Ovary (tissue), 9 donors: ENCODE measurements around the gene ADIRF. TPM values are rescaled to one million over a fixed set of nuclear protein-coding genes. Genes with fewer than 3 reads are reported as not detected.

Experiments used
- DNase-seq, 5 donors: peaks; one replicate each; pipeline ENCODE4 v3.0.0-alpha.2; 2019 to 2020
- H3K27ac ChIP-seq, 2 donors: fragments of 200-600 bp; one replicate each; pipeline versions ENCODE4 v1.5.1 to v1.8.0; 2019 to 2022
- H3K27me3 ChIP-seq: fragments of 200-600 bp; one replicate; pipeline ENCODE4 v1.8.0; 2022
- H3K36me3 ChIP-seq: fragments of 200-600 bp; sonication (generic); one replicate; pipeline ENCODE4 v1.5.1; 2019
- H3K4me1 ChIP-seq: one replicate; pipeline ENCODE4 v1.8.1; 2013; ENCODE audit warnings: mild to moderate bottlenecking, moderate library complexity; ENCODE audit not compliant: insufficient read depth
- H3K4me3 ChIP-seq: fragments of 200-600 bp; sonication (generic); one replicate; pipeline ENCODE4 v1.5.1; 2017
- H3K9me3 ChIP-seq, 2 donors: fragments of 200-600 bp in 1 of 2; sonication (generic) in 1 of 2; one replicate each; pipeline versions ENCODE4 v1.5.1 to v1.8.1; 2013 to 2019; ENCODE audit warnings: mild to moderate bottlenecking in 1 of 2, moderate library complexity in 1 of 2
- CTCF ChIP-seq, 3 donors: fragments of 450-650 bp in 2 of 3; fragments of 200-600 bp in 1 of 3; IDR thresholded peaks; one replicate each; pipeline versions ENCODE4 v1.5.1 to v1.8.0; 2016 to 2022; ENCODE audit warnings: antibody characterized with exemption in 3 of 3, mild to moderate bottlenecking in 1 of 3
- EP300 ChIP-seq: sonication (generic); formaldehyde crosslinking; IDR thresholded peaks from one replicate; pipeline ENCODE4 v1.6.1; 2017; ENCODE audit warnings: antibody characterized with exemption
- POLR2A ChIP-seq: fragments of 450-650 bp; IDR thresholded peaks from one replicate; pipeline ENCODE4 v1.6.1; 2017; ENCODE audit warnings: antibody characterized with exemption, mild to moderate bottlenecking, moderate library complexity
- WGBS, 3 donors: extraction: QIAGEN DNeasy Blood & Tissue Kit in 1 of 3; methylation state at CpG; one replicate each; pipeline versions ENCODE4 v1.1.5 to v1.1.7; 2013 to 2017; 5-methylcytosine and 5-hydroxymethylcytosine counted together
- intact Hi-C, 4 donors: fragments of 100-400 bp; cut with DNase I; formaldehyde crosslinking; loops; one replicate each; pipeline versions ENCODE4 v1.11.0 to v1.15.1; 2022 to 2023
- polyA plus RNA-seq, 2 donors: library from polyadenylated mRNA; stranded (reverse); fragments of 200-250 nt in 1 of 2; fragments of 350-450 nt in 1 of 2; fragmentation: Illumina TruSeq in 1 of 2; extraction: RNeasy Lipid Tissue Mini Kit (QIAGEN cat#74804) in 1 of 2; gene quantifications; one replicate each; pipeline ENCODE4 v1.2.3, GENCODE V29; 2013 to 2014
- total RNA-seq, 7 donors: library from RNA; depleted of rRNA in 2 of 7; stranded (reverse); fragments of >200 nt in 2 of 7; fragmentation: NEBNext Ultra II Directional in 3 of 7; extraction: Animal tissue kit (Norgen Biotek cat#: 25700) in 3 of 7; gene quantifications; one replicate each; pipeline versions ENCODE4 v1.1.0 to v1.2.4, GENCODE V29; 2016 to 2023
- donor health status: DM: no; HTN: no; CAD: no; lungs with moderate emphysema.
- donor health status: DM: no; HTN: no; CAD: no.
- donor health status: Bipolar disorder and iron deficiency.
- donor health status: DM: yes; HTN: yes; CAD: no.
- donor health status: DM: no; HTN: no; CAD: no.
- donor health status: DM: yes; HTN: yes; CAD: no.

Gene ADIRF
- total and polyA plus RNA-seq, 9 donors = 57.4 to 528 (median 231) TPM

GRCh38 chr10:86960003-86960862 lies 8.0 kb upstream of the ADIRF start:
- Histone ChIP-seq H3K27ac (peak overlapping the region; percentile 31 to 89), H3K4me1 (peaks cover 28% of the 10 kb centered on the region), H3K27me3 (no peaks in the 10 kb centered on the region), H3K4me3 (no peak overlapping the region), H3K9me3 (no peaks in the 10 kb centered on the region), H3K36me3 (no peaks in the 10 kb centered on the region)
- DNase-seq = peak in 4 of 5 donors; percentile 56 to 73 (median 62)
- WGBS, 3 donors = 79 to 81% (median 80%) methylated on average over 37 of the region's 37 CpGs
- intact Hi-C loops = loop anchor here in 1 of 4 donors (10.0 kb wide), 1 partner anchor 135 kb away; the partner anchor contains the start of genes GLUD1 and SHLD2
- TF ChIP-seq CTCF (IDR thresholded peaks at IDR 0.05) (peak; percentile 61 to 88 (median 77)), EP300 (no peak), POLR2A (no peak)

DNA sequence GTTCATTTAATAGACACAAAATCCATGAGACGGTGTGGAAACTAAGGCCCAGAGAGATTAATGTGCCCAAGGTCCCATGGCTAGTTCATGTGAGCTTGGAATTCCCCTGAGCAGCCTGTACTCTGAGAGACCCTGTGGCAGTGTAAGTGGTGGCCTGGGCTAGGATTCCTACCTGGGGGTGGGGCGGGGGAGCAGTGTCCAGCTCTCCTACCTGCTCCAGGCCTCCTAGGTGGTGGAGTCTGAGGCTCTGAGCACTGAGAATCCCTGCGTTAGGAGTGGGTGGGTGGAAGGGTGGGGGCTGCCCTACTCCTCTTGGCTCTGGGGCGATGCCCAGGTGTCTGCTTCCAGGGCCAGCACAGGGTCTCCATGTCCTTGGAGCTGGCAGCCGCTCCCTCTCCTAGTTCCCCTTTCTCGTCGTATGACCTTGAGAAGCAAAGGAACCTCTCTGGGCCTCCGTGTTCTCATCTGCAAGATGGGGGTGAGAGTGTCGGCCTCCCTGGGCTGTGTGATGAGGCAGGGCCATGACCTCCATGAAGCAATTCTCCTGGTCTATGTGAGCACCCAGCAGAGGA lies 7.3 kb upstream of the ADIRF start:
- TF ChIP-seq CTCF (IDR thresholded peaks at IDR 0.05) = no peak
- no peak for TF ChIP-seq EP300
- TF ChIP-seq POLR2A = no peak
- Histone ChIP-seq H3K36me3 (no peaks in the 10 kb centered on the region), H3K9me3 (no peaks in the 10 kb centered on the region), H3K4me3 (no peak overlapping the region), H3K27ac (peak overlapping the region in 1 of 2 donors; percentile 89), H3K27me3 (no peaks in the 10 kb centered on the region), H3K4me1 (peaks cover 26% of the 10 kb centered on the region)
- 62 to 75% (median 64%) methylated on average over 9 of the region's 9 CpGs for WGBS, 3 donors
- DNase-seq = peak in 3 of 5 donors; percentile 16 to 42 (median 30)
- intact Hi-C loops = loop anchor here in 1 of 4 donors (10.0 kb wide), 1 partner anchor 134 kb away; the partner anchor contains the start of genes GLUD1 and SHLD2

GRCh38 chr10:86961481-86962091 lies 6.7 kb upstream of the ADIRF start:
- WGBS, 3 donors = 86 to 88% (median 87%) methylated on average over 12 of the region's 12 CpGs
- Histone ChIP-seq H3K4me3 (no peak overlapping the region), H3K36me3 (no peaks in the 10 kb centered on the region), H3K27me3 (no peaks in the 10 kb centered on the region), H3K4me1 (peaks cover 25% of the 10 kb centered on the region), H3K27ac (no peak overlapping the region), H3K9me3 (no peaks in the 10 kb centered on the region)
- intact Hi-C loops = loop anchor here in 1 of 4 donors (10.0 kb wide), 1 partner anchor 133 kb away; the partner anchor contains the start of genes GLUD1 and SHLD2
- peak in 3 of 5 donors; percentile 16 to 36 (median 28) for DNase-seq
- no peak for TF ChIP-seq POLR2A
- no peak for TF ChIP-seq EP300
- no peak for TF ChIP-seq CTCF (IDR thresholded peaks at IDR 0.05)
